SJSA1 (cell line): ENCODE measurements around the gene TRAK1. TPM values are rescaled to one million over a fixed set of nuclear protein-coding genes. Genes with fewer than 3 reads are reported as not detected.
"Not testable (repeated sequence)": the region's sequence is repeated elsewhere in the genome, so short reads cannot be mapped to it uniquely, and the experiment has no call there.

Experiments
- DNase-seq, 2 experiments: peaks; one replicate each; pipeline ENCODE4 v3.0.0-alpha.2; 2015 to 2020; ENCODE audit warnings: low spot score in 2 of 2, low read depth in 1 of 2
- H3K27ac ChIP-seq: fragments of 250-450 bp; sonication (Bioruptor Pico); 2 replicates; pipeline ENCODE4 v1.5.1; 2020; ENCODE audit warnings: mild to moderate bottlenecking, moderate library complexity
- H3K27me3 ChIP-seq: fragments of 250-450 bp; sonication (Bioruptor Pico); replicated peaks from 2 replicates; pipeline ENCODE4 v1.5.1; 2020; ENCODE audit warnings: mild to moderate bottlenecking, moderate library complexity
- H3K36me3 ChIP-seq: fragments of 250-450 bp; sonication (Bioruptor Pico); 2 replicates; pipeline ENCODE4 v1.5.1; 2020; ENCODE audit warnings: mild to moderate bottlenecking
- H3K4me1 ChIP-seq: fragments of 250-450 bp; sonication (Bioruptor Pico); replicated peaks from 2 replicates; pipeline ENCODE4 v1.6.1; 2021; ENCODE audit warnings: mild to moderate bottlenecking
- H3K4me3 ChIP-seq: fragments of 250-450 bp; sonication (Bioruptor Pico); 2 replicates; pipeline ENCODE4 v1.5.1; 2020; ENCODE audit warnings: mild to moderate bottlenecking
- H3K9me3 ChIP-seq: fragments of 250-450 bp; sonication (Bioruptor Pico); replicated peaks from 2 replicates; pipeline ENCODE4 v1.5.1; 2020; ENCODE audit warnings: mild to moderate bottlenecking
- total RNA-seq: library from RNA; depleted of rRNA; stranded (reverse); fragments of >200 nt; shearing (Covaris generic); gene quantifications from 2 replicates; pipeline ENCODE4 v1.2.3, GENCODE V29; 2014

The TRAK1 gene
- total RNA-seq, 1 experiment from 2014 or later, result 15.4 TPM

GRCh38 chr3:42098171-42098570 lies 7.0 kb downstream of the TRAK1 start:
- H3K4me3 ChIP-seq, result no peak overlapping the region
- no peaks in the 10 kb centered on the region for H3K36me3 ChIP-seq
- no peak for DNase-seq
- H3K27me3 ChIP-seq, result no peaks in the 10 kb centered on the region
- no peak overlapping the region for H3K27ac ChIP-seq
- H3K9me3 ChIP-seq, result no peaks in the 10 kb centered on the region
- H3K4me1 ChIP-seq, result peaks cover 29% of the 10 kb centered on the region

GRCh38 chr3:42099020-42099765 lies 8.0 kb downstream of the TRAK1 start:
- H3K27me3 ChIP-seq, result no peaks in the 10 kb centered on the region
- H3K9me3 ChIP-seq, result no peaks in the 10 kb centered on the region
- H3K27ac ChIP-seq, result no peak overlapping the region
- no peak for DNase-seq
- peaks cover 28% of the 10 kb centered on the region for H3K4me1 ChIP-seq
- H3K4me3 ChIP-seq, result no peak overlapping the region
- no peaks in the 10 kb centered on the region for H3K36me3 ChIP-seq

GRCh38 chr3:42101048-42101447 lies 9.9 kb downstream of the TRAK1 start:
- no peaks in the 10 kb centered on the region for H3K27me3 ChIP-seq
- peak in 1 of 2 experiments; percentile 27 for DNase-seq
- H3K27ac ChIP-seq, result no peak overlapping the region
- peaks cover 28% of the 10 kb centered on the region for H3K4me1 ChIP-seq
- no peaks in the 10 kb centered on the region for H3K36me3 ChIP-seq
- no peaks in the 10 kb centered on the region for H3K9me3 ChIP-seq
- H3K4me3 ChIP-seq, result no peak overlapping the region

- H3K4me3 ChIP-seq, result no peak overlapping the region
- DNase-seq, result no peak
- H3K36me3 ChIP-seq, result no peaks in the 10 kb centered on the region
- peaks cover 26% of the 10 kb centered on the region for H3K4me1 ChIP-seq
- no peak overlapping the region for H3K27ac ChIP-seq
- no peaks in the 10 kb centered on the region for H3K9me3 ChIP-seq
- no peaks in the 10 kb centered on the region for H3K27me3 ChIP-seq
These were observed 10.3 kb downstream of the TRAK1 start for GRCh38 chr3:42101481-42101880.

GRCh38 chr3:42102571-42102970 lies 11.4 kb downstream of the TRAK1 start:
- DNase-seq, result no peak
- no peak overlapping the region for H3K27ac ChIP-seq
- no peak overlapping the region for H3K4me3 ChIP-seq
- peaks cover 15% of the 10 kb centered on the region for H3K4me1 ChIP-seq
- H3K9me3 ChIP-seq, result no peaks in the 10 kb centered on the region
- H3K27me3 ChIP-seq, result no peaks in the 10 kb centered on the region
- H3K36me3 ChIP-seq, result no peaks in the 10 kb centered on the region

- DNase-seq, H3K36me3 ChIP-seq, H3K27me3 ChIP-seq, H3K4me3 ChIP-seq, H3K27ac ChIP-seq, H3K9me3 ChIP-seq: not testable (repeated sequence)
- H3K4me1 ChIP-seq, result peaks cover 12% of the 10 kb centered on the region
These were observed 12.9 kb downstream of the TRAK1 start for GRCh38 chr3:42103921-42104665.

GRCh38 chr3:42105994-42106393 lies 14.8 kb downstream of the TRAK1 start:
- H3K4me1 ChIP-seq, H3K36me3 ChIP-seq, H3K4me3 ChIP-seq, H3K27me3 ChIP-seq, H3K27ac ChIP-seq, DNase-seq, H3K9me3 ChIP-seq: not testable (repeated sequence)

GRCh38 chr3:42106646-42107045 lies 15.5 kb downstream of the TRAK1 start:
- H3K4me1 ChIP-seq, result peaks cover 2% of the 10 kb centered on the region
- no peaks in the 10 kb centered on the region for H3K9me3 ChIP-seq
- H3K36me3 ChIP-seq, result no peaks in the 10 kb centered on the region
- no peak for DNase-seq
- no peak overlapping the region for H3K27ac ChIP-seq
- H3K27me3 ChIP-seq, result no peaks in the 10 kb centered on the region
- H3K4me3 ChIP-seq, result no peak overlapping the region

- Histone ChIP-seq H3K4me3 (no peak overlapping the region), H3K27me3 (no peaks in the 10 kb centered on the region), H3K4me1 (no peaks in the 10 kb centered on the region), H3K27ac (no peak overlapping the region), H3K36me3 (no peaks in the 10 kb centered on the region), H3K9me3 (no peaks in the 10 kb centered on the region)
- no peak for DNase-seq
These were observed 19.5 kb downstream of the TRAK1 start for GRCh38 chr3:42110631-42111030.

- Histone ChIP-seq H3K27me3 (no peaks in the 10 kb centered on the region), H3K9me3 (no peaks in the 10 kb centered on the region), H3K36me3 (no peaks in the 10 kb centered on the region), H3K4me1 (peaks cover 16% of the 10 kb centered on the region), H3K27ac (no peak overlapping the region), H3K4me3 (no peak overlapping the region)
- DNase-seq, result no peak
These were observed 23.1 kb downstream of the TRAK1 start for GRCh38 chr3:42114130-42114725.

- no peaks in the 10 kb centered on the region for H3K27me3 ChIP-seq
- peaks cover 24% of the 10 kb centered on the region for H3K4me1 ChIP-seq
- no peaks in the 10 kb centered on the region for H3K36me3 ChIP-seq
- no peak overlapping the region for H3K4me3 ChIP-seq
- DNase-seq, result no peak
- no peaks in the 10 kb centered on the region for H3K9me3 ChIP-seq
- no peak overlapping the region for H3K27ac ChIP-seq
These were observed 24.1 kb downstream of the TRAK1 start for GRCh38 chr3:42115215-42115614.

- DNase-seq, result no peak
- H3K9me3 ChIP-seq, result no peaks in the 10 kb centered on the region
- no peak overlapping the region for H3K27ac ChIP-seq
- no peaks in the 10 kb centered on the region for H3K36me3 ChIP-seq
- H3K27me3 ChIP-seq, result no peaks in the 10 kb centered on the region
- peaks cover 25% of the 10 kb centered on the region for H3K4me1 ChIP-seq
- no peak overlapping the region for H3K4me3 ChIP-seq
These were observed 24.8 kb downstream of the TRAK1 start for GRCh38 chr3:42115946-42116345.

GRCh38 chr3:42116466-42116865 lies 25.3 kb downstream of the TRAK1 start:
- Histone ChIP-seq H3K4me3 (no peak overlapping the region), H3K27me3 (no peaks in the 10 kb centered on the region), H3K27ac (no peak overlapping the region), H3K4me1 (peaks cover 25% of the 10 kb centered on the region), H3K9me3 (no peaks in the 10 kb centered on the region), H3K36me3 (no peaks in the 10 kb centered on the region)
- no peak for DNase-seq
